ENCODE data around the gene MBD6. TPM values are rescaled to one million over a fixed set of nuclear protein-coding genes. Genes with fewer than 3 reads are reported as not detected.

The MBD6 gene
- polyA plus RNA-seq, 3 donors, result 2.4 to 47.7 (median 2.6) TPM

DNA sequence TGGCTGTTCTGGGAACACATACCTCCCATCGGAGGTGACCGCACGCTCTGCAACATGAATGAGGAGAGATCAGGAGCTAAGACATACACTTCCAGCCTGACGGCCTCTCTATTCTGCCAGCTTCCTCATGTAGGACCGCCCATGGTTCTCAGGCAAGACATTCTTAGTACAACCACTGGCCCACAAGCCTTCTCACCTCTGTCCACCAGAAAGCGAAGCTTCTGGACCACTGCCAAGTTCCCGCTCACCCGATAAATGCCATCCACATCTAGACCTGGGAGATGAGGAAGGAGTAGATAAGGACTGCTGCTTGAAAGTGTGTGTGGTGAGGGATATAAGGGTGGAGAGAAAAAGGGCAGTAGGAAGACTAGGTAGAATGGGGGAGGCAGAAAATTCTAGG is 48.2 kb upstream of the MBD6 start:
- intact Hi-C loops (cut with micrococcal nuclease), result loop anchor here in 1 of 2 donors (10.0 kb wide), 2 partner anchors 70 to 150 kb away; partner anchors contain the start of gene DCTN2
- Mint-ChIP-seq H3K36me3 (peaks cover 43 to 63% of the 10 kb centered on the region in 2 donors), H3K9me3 (peaks cover 0 to 1% (median 0%) of the 10 kb centered on the region in 7 donors), H3K27ac (peak overlapping the region in 4 of 7 donors; percentile 30 to 80 (median 50)), H3K4me1 (peaks cover 73% of the 10 kb centered on the region), H3K27me3 (ENCODE audit: low read depth in 3 of 3) (peaks cover 0 to 1% (median 0%) of the 10 kb centered on the region in 3 donors), H3K4me3 (peak overlapping the region in 1 of 2 donors; percentile 14)
- H2AFZ ChIP-seq (ENCODE audit: insufficient read depth, low read depth, low read length, poor library complexity, severe bottlenecking), result no peak overlapping the region
- no peaks in the 10 kb centered on the region for H3K27me3 ChIP-seq (ENCODE audit: control insufficient read depth in 2 of 2, insufficient read depth in 2 of 2, low read length in 2 of 2)
- TF ChIP-seq, protein P1, sequence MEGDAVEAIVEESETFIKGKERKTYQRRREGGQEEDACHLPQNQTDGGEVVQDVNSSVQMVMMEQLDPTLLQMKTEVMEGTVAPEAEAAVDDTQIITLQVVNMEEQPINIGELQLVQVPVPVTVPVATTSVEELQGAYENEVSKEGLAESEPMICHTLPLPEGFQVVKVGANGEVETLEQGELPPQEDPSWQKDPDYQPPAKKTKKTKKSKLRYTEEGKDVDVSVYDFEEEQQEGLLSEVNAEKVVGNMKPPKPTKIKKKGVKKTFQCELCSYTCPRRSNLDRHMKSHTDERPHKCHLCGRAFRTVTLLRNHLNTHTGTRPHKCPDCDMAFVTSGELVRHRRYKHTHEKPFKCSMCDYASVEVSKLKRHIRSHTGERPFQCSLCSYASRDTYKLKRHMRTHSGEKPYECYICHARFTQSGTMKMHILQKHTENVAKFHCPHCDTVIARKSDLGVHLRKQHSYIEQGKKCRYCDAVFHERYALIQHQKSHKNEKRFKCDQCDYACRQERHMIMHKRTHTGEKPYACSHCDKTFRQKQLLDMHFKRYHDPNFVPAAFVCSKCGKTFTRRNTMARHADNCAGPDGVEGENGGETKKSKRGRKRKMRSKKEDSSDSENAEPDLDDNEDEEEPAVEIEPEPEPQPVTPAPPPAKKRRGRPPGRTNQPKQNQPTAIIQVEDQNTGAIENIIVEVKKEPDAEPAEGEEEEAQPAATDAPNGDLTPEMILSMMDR (IDR thresholded peaks at IDR 0.05), result no peak
- no peaks in the 10 kb centered on the region for H3K9me3 ChIP-seq (replicated peaks in 1 of 2; ENCODE audit: control insufficient read depth in 1 of 2, insufficient read depth in 1 of 2, low read length in 2 of 2)
- 94% methylated on average over 3 of the region's 8 CpGs for WGBS (ENCODE audit: insufficient coverage)
- H3K27ac ChIP-seq (ENCODE audit: low read depth in 1 of 2, low read length in 2 of 2), result peak overlapping the region in 1 of 2 donors; percentile 46
- H3K79me2 ChIP-seq (ENCODE audit: insufficient read depth, low read length), result peaks cover 74% of the 10 kb centered on the region
- peaks cover 54 to 62% of the 10 kb centered on the region in 2 donors for H3K36me3 ChIP-seq (replicated peaks in 1 of 2; ENCODE audit: control insufficient read depth in 1 of 2, insufficient read depth in 2 of 2, low read length in 2 of 2)
- H3K9ac ChIP-seq (ENCODE audit: insufficient read depth, low read length, poor library complexity, severe bottlenecking), result no peak overlapping the region
- peaks cover 57 to 86% of the 10 kb centered on the region in 2 donors for H3K4me1 ChIP-seq (ENCODE audit: control insufficient read depth in 1 of 2, insufficient read depth in 2 of 2, low read length in 2 of 2)
- peak overlapping the region; percentile 89 for H3K4me2 ChIP-seq (replicated peaks; ENCODE audit: extremely low read depth, low read length, poor library complexity, severe bottlenecking)
- no peak for DNase-seq
- peaks cover 72% of the 10 kb centered on the region for H4K20me1 ChIP-seq (ENCODE audit: insufficient read depth, low read length)
- peak overlapping the region in 1 of 3 experiments; percentile 100 for H3K4me3 ChIP-seq (replicated peaks in 1 of 3; ENCODE audit: low read depth in 2 of 3, low read length in 3 of 3)

DNA sequence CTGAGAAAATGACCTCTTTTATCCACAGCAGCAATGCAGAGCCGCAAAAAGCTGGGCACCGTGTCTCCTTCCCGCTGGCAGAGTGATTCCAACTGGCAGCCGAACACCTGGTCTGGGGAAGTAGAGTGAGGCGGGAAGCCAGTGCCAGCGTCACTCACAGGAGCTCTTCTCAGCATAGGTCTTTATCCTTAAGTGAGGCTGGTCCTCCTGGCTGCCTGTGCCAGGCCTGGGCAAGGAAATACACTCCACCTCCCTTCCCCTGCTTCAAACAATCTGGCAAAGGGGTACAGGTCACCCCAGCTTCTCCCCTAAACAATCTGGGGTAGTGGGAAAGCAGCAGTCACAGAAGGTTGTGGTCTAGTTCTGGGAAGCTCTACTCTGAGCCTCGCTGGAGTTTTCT is 47.8 kb upstream of the MBD6 start:
- H3K4me1 Mint-ChIP-seq, result peaks cover 73% of the 10 kb centered on the region
- H3K4me3 ChIP-seq (replicated peaks in 1 of 3; ENCODE audit: low read depth in 2 of 3, low read length in 3 of 3), result peak overlapping the region in 1 of 3 experiments; percentile 100

More for the DNA sequence above, 47.8 kb upstream of the MBD6 start:
- Mint-ChIP-seq H3K4me3 (peak overlapping the region; percentile 14 to 26), H3K27me3 (ENCODE audit: low read depth in 3 of 3) (peaks cover 0 to 2% (median 1%) of the 10 kb centered on the region in 3 donors), H3K27ac (peak overlapping the region in 4 of 7 donors; percentile 30 to 80 (median 36)), H3K36me3 (peaks cover 39 to 59% of the 10 kb centered on the region in 2 donors), H3K9me3 (peaks cover 0 to 1% (median 0%) of the 10 kb centered on the region in 7 donors)
- intact Hi-C loops (cut with micrococcal nuclease), result loop anchor here (5.0 to 10.0 kb wide), 4 partner anchors 47 to 150 kb away; partner anchors contain the start of genes DCTN2 (in 2 of the 2), DDIT3 (in 1 of the 2) and MBD6 (in 1 of the 2)
- peaks cover 50 to 57% of the 10 kb centered on the region in 2 donors for H3K36me3 ChIP-seq (replicated peaks in 1 of 2; ENCODE audit: control insufficient read depth in 1 of 2, insufficient read depth in 2 of 2, low read length in 2 of 2)
- H3K9me3 ChIP-seq (replicated peaks in 1 of 2; ENCODE audit: control insufficient read depth in 1 of 2, insufficient read depth in 1 of 2, low read length in 2 of 2), result no peaks in the 10 kb centered on the region
- DNase-seq, result no peak
- peak overlapping the region; percentile 89 for H3K4me2 ChIP-seq (replicated peaks; ENCODE audit: extremely low read depth, low read length, poor library complexity, severe bottlenecking)
- H4K20me1 ChIP-seq (ENCODE audit: insufficient read depth, low read length), result peaks cover 67% of the 10 kb centered on the region
- WGBS (ENCODE audit: insufficient coverage), result 94% methylated on average over 4 of the region's 7 CpGs
- peaks cover 77% of the 10 kb centered on the region for H3K79me2 ChIP-seq (ENCODE audit: insufficient read depth, low read length)
- H2AFZ ChIP-seq (ENCODE audit: insufficient read depth, low read depth, low read length, poor library complexity, severe bottlenecking), result no peak overlapping the region
- TF ChIP-seq, protein P1 (IDR thresholded peaks at IDR 0.05), result no peak
- H3K27ac ChIP-seq (ENCODE audit: low read depth in 1 of 2, low read length in 2 of 2), result peak overlapping the region in 1 of 2 donors; percentile 46
- peaks cover 61 to 86% of the 10 kb centered on the region in 2 donors for H3K4me1 ChIP-seq (ENCODE audit: control insufficient read depth in 1 of 2, insufficient read depth in 2 of 2, low read length in 2 of 2)
- no peaks in the 10 kb centered on the region for H3K27me3 ChIP-seq (ENCODE audit: control insufficient read depth in 2 of 2, insufficient read depth in 2 of 2, low read length in 2 of 2)
- no peak overlapping the region for H3K9ac ChIP-seq (ENCODE audit: insufficient read depth, low read length, poor library complexity, severe bottlenecking)

All from CD14-positive monocyte (primary cell).